Neural cell (in vitro differentiated cells): ENCODE measurements around the gene PROZ. TPM values are rescaled to one million over a fixed set of nuclear protein-coding genes. Genes with fewer than 3 reads are reported as not detected.

ENCODE experiments used
- H2AFZ ChIP-seq: fragments of 200-600, 300-800 bp; sonication (generic), shearing (Covaris generic); 2 replicates; pipeline ENCODE4 v1.6.0; 2014; ENCODE audit warnings: low read depth, mild to moderate bottlenecking, antibody characterized with exemption, low read length, moderate library complexity
- H3F3A ChIP-seq: fragments of 200-600 bp; shearing (Covaris generic); 2 replicates; pipeline ENCODE4 v1.6.1; 2016; ENCODE audit warnings: mild to moderate bottlenecking, moderate library complexity, mixed read lengths, antibody characterized with exemption, low read length; ENCODE audit not compliant: insufficient read depth, poor library complexity, severe bottlenecking
- H3K27ac ChIP-seq: fragments of 200-600, 300-800 bp; sonication (generic), shearing (Covaris generic); 2 replicates; pipeline ENCODE4 v1.5.1; 2014; ENCODE audit warnings: mild to moderate bottlenecking, low read length, moderate library complexity
- H3K27me3 ChIP-seq: fragments of 300-800, 200-600 bp; sonication (generic), shearing (Covaris generic); 2 replicates; pipeline ENCODE4 v1.6.0; 2014; ENCODE audit warnings: mild to moderate bottlenecking, low read depth, low read length, moderate library complexity; ENCODE audit not compliant: insufficient read depth
- H3K36me3 ChIP-seq: fragments of 300-800, 200-600 bp; sonication (generic), shearing (Covaris generic); 2 replicates; pipeline ENCODE4 v1.5.1; 2014; ENCODE audit warnings: mild to moderate bottlenecking, antibody characterized with exemption, low read length, moderate library complexity; ENCODE audit not compliant: insufficient read depth
- H3K4me2 ChIP-seq: fragments of 300-800, 200-600 bp; sonication (generic), shearing (Covaris generic); 2 replicates; pipeline ENCODE4 v1.6.0; 2014; ENCODE audit warnings: mild to moderate bottlenecking, low read length
- H3K4me3 ChIP-seq: fragments of 300-800, 200-600 bp; sonication (generic), shearing (Covaris generic); 2 replicates; pipeline ENCODE4 v1.5.1; 2014; ENCODE audit warnings: mild to moderate bottlenecking, low read length, moderate library complexity
- H3K79me2 ChIP-seq: fragments of 200-600 bp; shearing (Covaris generic); replicated peaks from 2 replicates; pipeline ENCODE4 v1.6.0; 2014; ENCODE audit warnings: mild to moderate bottlenecking, low read length, moderate library complexity; ENCODE audit not compliant: insufficient read depth
- H3K9ac ChIP-seq: fragments of 300-800, 200-600 bp; sonication (generic), shearing (Covaris generic); 2 replicates; pipeline ENCODE4 v1.6.1; 2016; ENCODE audit warnings: mild to moderate bottlenecking, low read length, mixed read lengths
- H3K9me2 ChIP-seq: fragments of 200-600 bp; shearing (Covaris generic); 2 replicates; pipeline ENCODE4 v1.6.1; 2016; ENCODE audit warnings: mild to moderate bottlenecking, low read length, mixed read lengths; ENCODE audit not compliant: insufficient read depth
- H3K9me3 ChIP-seq: fragments of 200-600, 300-800 bp; sonication (generic), shearing (Covaris generic); 2 replicates; pipeline ENCODE4 v1.6.1; 2016; ENCODE audit warnings: mild to moderate bottlenecking, mixed run types, low read length, moderate library complexity, mixed read lengths
- H4K20me1 ChIP-seq: fragments of 200-600 bp; shearing (Covaris generic); 2 replicates; pipeline ENCODE4 v1.6.1; 2016; ENCODE audit warnings: mild to moderate bottlenecking, mixed run types; ENCODE audit not compliant: insufficient read depth
- CTCF ChIP-seq: fragments of 450-650 bp; IDR thresholded peaks from 2 replicates; pipeline ENCODE4 v1.5.1; 2014; ENCODE audit warnings: antibody characterized with exemption, mild to moderate bottlenecking, moderate library complexity; ENCODE audit not compliant: poor library complexity, severe bottlenecking
- EP300 ChIP-seq: fragments of 450-650 bp; conservative IDR thresholded peaks from 2 replicates; pipeline ENCODE4 v1.6.1; 2014; ENCODE audit warnings: antibody characterized with exemption, mild to moderate bottlenecking, moderate library complexity; ENCODE audit not compliant: poor library complexity, severe bottlenecking
- EZH2 ChIP-seq: fragments of 200-600, 300-800 bp; shearing (Covaris generic), sonication (generic); IDR thresholded peaks from 2 replicates; pipeline ENCODE4 v1.6.1; 2014; ENCODE audit warnings: antibody characterized with exemption, low read length, borderline replicate concordance, mild to moderate bottlenecking; ENCODE audit not compliant: insufficient read depth, poor library complexity, severe bottlenecking
- MXI1 ChIP-seq: fragments of 450-650 bp; conservative IDR thresholded peaks from 2 replicates; pipeline ENCODE4 v1.6.1; 2014; ENCODE audit warnings: antibody characterized with exemption, mild to moderate bottlenecking; ENCODE audit not compliant: poor library complexity, severe bottlenecking
- POLR2AphosphoS5 ChIP-seq: IDR thresholded peaks from 2 replicates; pipeline ENCODE4 v1.6.1; 2012
- RAD21 ChIP-seq: fragments of 450-650 bp; conservative IDR thresholded peaks from 2 replicates; pipeline ENCODE4 v1.6.1; 2014; ENCODE audit warnings: antibody characterized with exemption, mild to moderate bottlenecking, moderate library complexity
- REST ChIP-seq: IDR thresholded peaks from 2 replicates; pipeline ENCODE4 v1.6.1; 2012; ENCODE audit warnings: borderline replicate concordance
- SMC3 ChIP-seq: fragments of 450-650 bp; conservative IDR thresholded peaks from 2 replicates; pipeline ENCODE4 v1.6.1; 2014; ENCODE audit warnings: antibody characterized with exemption, mild to moderate bottlenecking, moderate library complexity; ENCODE audit not compliant: poor library complexity
- TAF1 ChIP-seq: IDR thresholded peaks from 2 replicates; pipeline ENCODE4 v1.6.1; 2012; ENCODE audit warnings: low read depth
- polyA plus RNA-seq: library from polyadenylated mRNA; depleted of rRNA; stranded (reverse); fragments of >200 nt; gene quantifications from 2 replicates; pipeline ENCODE4 v1.2.3, GENCODE V29; 2014

PROZ gene
- polyA plus RNA-seq, 1 donor from 2014 or later: not detected

- Histone ChIP-seq H3K4me2 (no peak overlapping the region), H3K27ac (no peak overlapping the region)
These were observed 20.7 kb upstream of the PROZ start for GRCh38 chr13:113137691-113138298.

More at GRCh38 chr13:113137691-113138298, 20.7 kb upstream of the PROZ start:
- TF ChIP-seq TAF1 (no peak), SMC3 (no peak), CTCF (no peak), POLR2AphosphoS5 (no peak), MXI1 (no peak), RAD21 (no peak), REST (no peak), EP300 (no peak), EZH2 (no peak)
- no peaks in the 10 kb centered on the region for H3K9me3 ChIP-seq
- no peaks in the 10 kb centered on the region for H3F3A ChIP-seq
- H2AFZ ChIP-seq: no peak overlapping the region
- H4K20me1 ChIP-seq: no peaks in the 10 kb centered on the region
- no peaks in the 10 kb centered on the region for H3K79me2 ChIP-seq
- no peaks in the 10 kb centered on the region for H3K9me2 ChIP-seq
- H3K27me3 ChIP-seq: no peaks in the 10 kb centered on the region
- no peaks in the 10 kb centered on the region for H3K36me3 ChIP-seq
- H3K4me3 ChIP-seq: no peak overlapping the region
- no peak overlapping the region for H3K9ac ChIP-seq
